ENCODE data around the gene TRAM2.

TRAM2 gene

GRCh38 chr6:52564856-52565255 lies 12.0 kb downstream of the TRAM2 start:
- no peak for DNase-seq

GRCh38 chr6:52562911-52563310 lies 13.9 kb downstream of the TRAM2 start:
- no peak for DNase-seq

- DNase-seq, result no peak
These were observed 16.4 kb downstream of the TRAM2 start for GRCh38 chr6:52560462-52560861.

GRCh38 chr6:52558266-52559000 lies 18.4 kb downstream of the TRAM2 start:
- DNase-seq, result no peak

- DNase-seq, result no peak
These were observed 19.2 kb downstream of the TRAM2 start for GRCh38 chr6:52557389-52558265.

- no peak for DNase-seq
These were observed 21.2 kb downstream of the TRAM2 start for GRCh38 chr6:52555518-52556233.

- DNase-seq, result no peak
These were observed 22.1 kb downstream of the TRAM2 start for GRCh38 chr6:52554684-52555280.

- DNase-seq, result no peak
These were observed 23.1 kb downstream of the TRAM2 start for GRCh38 chr6:52553719-52554118.

GRCh38 chr6:52553158-52553557 lies 23.7 kb downstream of the TRAM2 start:
- no peak for DNase-seq

GRCh38 chr6:52552278-52552643 lies 24.6 kb downstream of the TRAM2 start:
- DNase-seq, result no peak

- peak; percentile 71 for DNase-seq
These were observed 25.2 kb downstream of the TRAM2 start for GRCh38 chr6:52551483-52552277.

GRCh38 chr6:52550870-52551269 lies 26.0 kb downstream of the TRAM2 start:
- DNase-seq, result no peak

- DNase-seq, result no peak
These were observed 26.8 kb downstream of the TRAM2 start for GRCh38 chr6:52550014-52550575.

- no peak for DNase-seq
These were observed 27.4 kb downstream of the TRAM2 start for GRCh38 chr6:52549428-52549827.

- DNase-seq, result no peak
These were observed 27.9 kb downstream of the TRAM2 start for GRCh38 chr6:52548999-52549398.

- no peak for DNase-seq
These were observed 28.5 kb downstream of the TRAM2 start for GRCh38 chr6:52548353-52548713.

GRCh38 chr6:52547647-52548352 lies 29.1 kb downstream of the TRAM2 start:
- peak; percentile 44 for DNase-seq

- no peak for DNase-seq
These were observed 30.2 kb downstream of the TRAM2 start for GRCh38 chr6:52546678-52547077.

GRCh38 chr6:52546192-52546591 lies 30.7 kb downstream of the TRAM2 start:
- DNase-seq, result no peak

GRCh38 chr6:52545406-52546119 lies 31.3 kb downstream of the TRAM2 start:
- DNase-seq, result no peak
